ENCODE measurements around the gene CTNNA3. TPM values are rescaled to one million over a fixed set of nuclear protein-coding genes. Genes with fewer than 3 reads are reported as not detected.

Gene CTNNA3
- total RNA-seq, 1 donor from 2014 or later: 0.30 TPM

- Mint-ChIP-seq H3K27ac (ENCODE audit: unreplicated experiment) (no peak overlapping the region), H3K27me3 (ENCODE audit: unreplicated experiment) (peaks cover 8% of the 10 kb centered on the region), H3K36me3 (ENCODE audit: unreplicated experiment) (no peaks in the 10 kb centered on the region), H3K4me1 (ENCODE audit: unreplicated experiment) (no peaks in the 10 kb centered on the region), H3K9me3 (ENCODE audit: unreplicated experiment) (peaks cover 30% of the 10 kb centered on the region), H3K4me3 (ENCODE audit: unreplicated experiment) (no peak overlapping the region)
- TF ChIP-seq CTCF (IDR thresholded peaks at IDR 0.05): no peak
- DNase-seq (ENCODE audit: extremely low spot score, unreplicated experiment): no peak
These were observed 219.8 kb downstream of the CTNNA3 start for GRCh38 chr10:67476201-67476600.

GRCh38 chr10:67473850-67474633 is 222.0 kb downstream of the CTNNA3 start:
- no peak overlapping the region for H3K27ac Mint-ChIP-seq (ENCODE audit: unreplicated experiment)
- TF ChIP-seq CTCF (IDR thresholded peaks at IDR 0.05): no peak
- no peaks in the 10 kb centered on the region for H3K36me3 Mint-ChIP-seq (ENCODE audit: unreplicated experiment)
- peaks cover 15% of the 10 kb centered on the region for H3K9me3 Mint-ChIP-seq (ENCODE audit: unreplicated experiment)
- H3K27me3 Mint-ChIP-seq (ENCODE audit: unreplicated experiment): peaks cover 8% of the 10 kb centered on the region
- H3K4me1 Mint-ChIP-seq (ENCODE audit: unreplicated experiment): no peaks in the 10 kb centered on the region
- H3K4me3 Mint-ChIP-seq (ENCODE audit: unreplicated experiment): no peak overlapping the region
- DNase-seq (ENCODE audit: extremely low spot score, unreplicated experiment): no peak

- H3K36me3 Mint-ChIP-seq (ENCODE audit: unreplicated experiment): no peaks in the 10 kb centered on the region
- H3K27ac Mint-ChIP-seq (ENCODE audit: unreplicated experiment): no peak overlapping the region
- H3K27me3 Mint-ChIP-seq (ENCODE audit: unreplicated experiment): peaks cover 19% of the 10 kb centered on the region
- no peaks in the 10 kb centered on the region for H3K4me1 Mint-ChIP-seq (ENCODE audit: unreplicated experiment)
- H3K9me3 Mint-ChIP-seq (ENCODE audit: unreplicated experiment): no peaks in the 10 kb centered on the region
- DNase-seq (ENCODE audit: extremely low spot score, unreplicated experiment): no peak
- H3K4me3 Mint-ChIP-seq (ENCODE audit: unreplicated experiment): no peak overlapping the region
- no peak for TF ChIP-seq CTCF (IDR thresholded peaks at IDR 0.05)
These were observed 225.0 kb downstream of the CTNNA3 start for GRCh38 chr10:67471022-67471421.

- DNase-seq (ENCODE audit: extremely low spot score, unreplicated experiment): no peak
- no peak for TF ChIP-seq CTCF (IDR thresholded peaks at IDR 0.05)
- no peak overlapping the region for H3K4me3 Mint-ChIP-seq (ENCODE audit: unreplicated experiment)
- peaks cover 30% of the 10 kb centered on the region for H3K27me3 Mint-ChIP-seq (ENCODE audit: unreplicated experiment)
- H3K9me3 Mint-ChIP-seq (ENCODE audit: unreplicated experiment): no peaks in the 10 kb centered on the region
- H3K4me1 Mint-ChIP-seq (ENCODE audit: unreplicated experiment): no peaks in the 10 kb centered on the region
- H3K36me3 Mint-ChIP-seq (ENCODE audit: unreplicated experiment): no peaks in the 10 kb centered on the region
- H3K27ac Mint-ChIP-seq (ENCODE audit: unreplicated experiment): no peak overlapping the region
These were observed 231.7 kb downstream of the CTNNA3 start for GRCh38 chr10:67464278-67464677.

GRCh38 chr10:67452892-67453291 is 243.1 kb downstream of the CTNNA3 start:
- Mint-ChIP-seq H3K9me3 (ENCODE audit: unreplicated experiment) (peaks cover 12% of the 10 kb centered on the region), H3K27ac (ENCODE audit: unreplicated experiment) (no peak overlapping the region), H3K36me3 (ENCODE audit: unreplicated experiment) (no peaks in the 10 kb centered on the region), H3K4me3 (ENCODE audit: unreplicated experiment) (no peak overlapping the region), H3K4me1 (ENCODE audit: unreplicated experiment) (no peaks in the 10 kb centered on the region), H3K27me3 (ENCODE audit: unreplicated experiment) (peaks cover 7% of the 10 kb centered on the region)
- no peak for TF ChIP-seq CTCF (IDR thresholded peaks at IDR 0.05)
- DNase-seq (ENCODE audit: extremely low spot score, unreplicated experiment): no peak
